ENCODE results near the gene C19orf25. TPM values are rescaled to one million over a fixed set of nuclear protein-coding genes. Genes with fewer than 3 reads are reported as not detected.

Gene C19orf25
- polyA plus RNA-seq, 1 of the 3 experiments (the other 2 are of a cell fraction): 25.3 TPM

- no peak overlapping the region for H2AFZ ChIP-seq (ENCODE audit: low read depth)
- peaks cover 0 to 28% of the 10 kb centered on the region in 2 experiments for H3K36me3 ChIP-seq (replicated peaks in 1 of 2; ENCODE audit: control insufficient read depth in 1 of 2, insufficient read depth in 2 of 2, low read length in 1 of 2)
- WGBS (ENCODE audit: low lambda C conversion rate): 90% methylated on average over 39 of the region's 67 CpGs
- POLR2A ChIA-PET: interaction anchor here (0.9 to 1.9 kb wide), 2 partner anchors 19 to 21 kb away, joined by 3 to 5 read pairs; partner anchors contain the start of gene REEP6
- H3K79me2 ChIP-seq (ENCODE audit: insufficient read depth): peaks cover 16% of the 10 kb centered on the region; the same call in 1 of the 2 replicates
- no peak overlapping the region for H3K4me3 ChIP-seq (ENCODE audit: low read depth in 2 of 2, low read length in 1 of 2)
- H3K9me3 ChIP-seq: no peaks in the 10 kb centered on the region
- no peak overlapping the region; a peak in 1 of 4 replicates for H3K27ac ChIP-seq (ENCODE audit: low read depth in 2 of 2, low read length in 1 of 2)
- DNase-seq: no peak
- no peak overlapping the region for H3K9ac ChIP-seq
- peaks cover 0 to 14% of the 10 kb centered on the region in 2 experiments; a peak in 1 of 4 replicates for H3K4me1 ChIP-seq (ENCODE audit: control insufficient read depth in 1 of 2, insufficient read depth in 2 of 2, low read depth in 1 of 2, low read length in 1 of 2)
- no peaks in the 10 kb centered on the region for H3F3A ChIP-seq (replicated peaks; ENCODE audit: insufficient read depth)
- H3K9me2 ChIP-seq: no peaks in the 10 kb centered on the region
- no peak for TF ChIP-seq RCOR1 (IDR thresholded peaks at IDR 0.05; ENCODE audit: low read length)
- no peaks in the 10 kb centered on the region for H3K27me3 ChIP-seq (ENCODE audit: insufficient read depth)
- no peak overlapping the region for H3K4me2 ChIP-seq
- CTCF ChIA-PET: interaction anchor here (3.5 kb wide), 1 partner anchor 26 kb away, joined by 21 read pairs; no protein-coding TSS in a partner anchor
- H4K20me1 ChIP-seq (ENCODE audit: insufficient read depth): peaks cover 28% of the 10 kb centered on the region
Measured at GRCh38 chr19:1470305-1471009, 8.6 kb downstream of the C19orf25 start.

DNA sequence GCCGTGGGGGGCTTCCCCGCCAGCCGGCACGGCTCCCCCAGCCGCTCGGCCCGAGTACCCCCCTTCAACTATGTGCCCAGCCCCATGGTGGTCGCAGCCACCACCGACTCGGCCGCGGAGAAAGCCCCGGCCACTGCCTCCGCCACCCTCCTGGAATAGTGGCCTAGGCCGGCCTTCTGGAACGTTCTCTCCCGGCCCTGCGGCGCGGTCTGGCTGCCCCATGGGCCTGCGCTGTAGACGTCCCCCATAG is 9.0 kb downstream of the C19orf25 start:
- Histone ChIP-seq H4K20me1 (ENCODE audit: insufficient read depth) (peaks cover 26% of the 10 kb centered on the region), H3K27ac (ENCODE audit: low read depth in 2 of 2, low read length in 1 of 2) (no peak overlapping the region; a peak in 1 of 4 replicates), H3K36me3 (replicated peaks in 1 of 2; ENCODE audit: control insufficient read depth in 1 of 2, insufficient read depth in 2 of 2, low read length in 1 of 2) (peaks cover 0 to 28% of the 10 kb centered on the region in 2 experiments), H3K4me3 (ENCODE audit: low read depth in 2 of 2, low read length in 1 of 2) (no peak overlapping the region), H3K9me3 (no peaks in the 10 kb centered on the region), H3F3A (replicated peaks; ENCODE audit: insufficient read depth) (no peaks in the 10 kb centered on the region), H3K9me2 (no peaks in the 10 kb centered on the region), H3K4me2 (no peak overlapping the region), H2AFZ (ENCODE audit: low read depth) (no peak overlapping the region), H3K4me1 (ENCODE audit: control insufficient read depth in 1 of 2, insufficient read depth in 2 of 2, low read depth in 1 of 2, low read length in 1 of 2) (peaks cover 0 to 14% of the 10 kb centered on the region in 2 experiments; a peak in 1 of 4 replicates), H3K9ac (no peak overlapping the region), H3K27me3 (ENCODE audit: insufficient read depth) (no peaks in the 10 kb centered on the region), H3K79me2 (ENCODE audit: insufficient read depth) (peaks cover 11% of the 10 kb centered on the region; the same call in 1 of the 2 replicates)
- TF ChIP-seq MAX (IDR thresholded peaks at IDR 0.05; ENCODE audit: low read depth) (no peak), TAF1 (IDR thresholded peaks at IDR 0.05; ENCODE audit: borderline replicate concordance, low read depth, low read length) (no peak), ELF1 (IDR thresholded peaks at IDR 0.05) (no peak), FOXJ3 (CRISPR knock-in tag; IDR thresholded peaks at IDR 0.05) (no peak), USF1 (IDR thresholded peaks at IDR 0.05; ENCODE audit: borderline replicate concordance, low read depth) (no peak), TEAD4 (IDR thresholded peaks at IDR 0.05; ENCODE audit: borderline replicate concordance, insufficient read depth) (no peak), RCOR1 (IDR thresholded peaks at IDR 0.05; ENCODE audit: low read length) (no peak), GABPA (IDR thresholded peaks at IDR 0.05; ENCODE audit: low read depth) (no peak), MEF2A (IDR thresholded peaks at IDR 0.05; ENCODE audit: borderline replicate concordance, low read depth) (no peak), CTCF (IDR thresholded peaks at IDR 0.05) (no peak), MXI1 (IDR thresholded peaks at IDR 0.05; ENCODE audit: low read depth, low read length) (no peak), RAD21 (IDR thresholded peaks at IDR 0.05; ENCODE audit: low read length) (no peak), YY1 (IDR thresholded peaks at IDR 0.05; ENCODE audit: low read depth) (no peak), POLR2AphosphoS5 (IDR thresholded peaks at IDR 0.05; ENCODE audit: low read depth, low read length) (no peak), EZH2phosphoT487 (IDR thresholded peaks at IDR 0.05; ENCODE audit: borderline replicate concordance, low read depth) (no peak), EP300 (IDR thresholded peaks at IDR 0.05; ENCODE audit: borderline replicate concordance in 1 of 2, low read depth in 1 of 2, low read length in 1 of 2) (no peak), NRF1 (IDR thresholded peaks at IDR 0.05; ENCODE audit: low read depth, low read length) (no peak)
- TF ChIP-seq, protein P1, sequence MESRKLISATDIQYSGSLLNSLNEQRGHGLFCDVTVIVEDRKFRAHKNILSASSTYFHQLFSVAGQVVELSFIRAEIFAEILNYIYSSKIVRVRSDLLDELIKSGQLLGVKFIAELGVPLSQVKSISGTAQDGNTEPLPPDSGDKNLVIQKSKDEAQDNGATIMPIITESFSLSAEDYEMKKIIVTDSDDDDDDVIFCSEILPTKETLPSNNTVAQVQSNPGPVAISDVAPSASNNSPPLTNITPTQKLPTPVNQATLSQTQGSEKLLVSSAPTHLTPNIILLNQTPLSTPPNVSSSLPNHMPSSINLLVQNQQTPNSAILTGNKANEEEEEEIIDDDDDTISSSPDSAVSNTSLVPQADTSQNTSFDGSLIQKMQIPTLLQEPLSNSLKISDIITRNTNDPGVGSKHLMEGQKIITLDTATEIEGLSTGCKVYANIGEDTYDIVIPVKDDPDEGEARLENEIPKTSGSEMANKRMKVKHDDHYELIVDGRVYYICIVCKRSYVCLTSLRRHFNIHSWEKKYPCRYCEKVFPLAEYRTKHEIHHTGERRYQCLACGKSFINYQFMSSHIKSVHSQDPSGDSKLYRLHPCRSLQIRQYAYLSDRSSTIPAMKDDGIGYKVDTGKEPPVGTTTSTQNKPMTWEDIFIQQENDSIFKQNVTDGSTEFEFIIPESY (IDR thresholded peaks at IDR 0.05; ENCODE audit: borderline replicate concordance, low read depth): no peak
- TF ChIP-seq, protein P2, sequence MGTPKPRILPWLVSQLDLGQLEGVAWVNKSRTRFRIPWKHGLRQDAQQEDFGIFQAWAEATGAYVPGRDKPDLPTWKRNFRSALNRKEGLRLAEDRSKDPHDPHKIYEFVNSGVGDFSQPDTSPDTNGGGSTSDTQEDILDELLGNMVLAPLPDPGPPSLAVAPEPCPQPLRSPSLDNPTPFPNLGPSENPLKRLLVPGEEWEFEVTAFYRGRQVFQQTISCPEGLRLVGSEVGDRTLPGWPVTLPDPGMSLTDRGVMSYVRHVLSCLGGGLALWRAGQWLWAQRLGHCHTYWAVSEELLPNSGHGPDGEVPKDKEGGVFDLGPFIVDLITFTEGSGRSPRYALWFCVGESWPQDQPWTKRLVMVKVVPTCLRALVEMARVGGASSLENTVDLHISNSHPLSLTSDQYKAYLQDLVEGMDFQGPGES (IDR thresholded peaks at IDR 0.05; ENCODE audit: low read depth, low read length): no peak
- ChIA-PET CTCF (no interaction called here), POLR2A (no interaction called here)
- 60% methylated on average over 1 of the region's 22 CpGs for WGBS (ENCODE audit: low lambda C conversion rate)
- DNase-seq: no peak

Measured in SK-N-SH (cell line).